Activated CD4-positive, alpha-beta T cell treated with anti-CD3 and anti-CD28 coated beads, Interleukin-2, amount 10 ng/mL, durations not matched to agents 24 days and 14 days (primary cell): ENCODE results near the gene ZNF512. TPM values are rescaled to one million over a fixed set of nuclear protein-coding genes. Genes with fewer than 3 reads are reported as not detected.
"Not testable (repeated sequence)": the region's sequence is repeated elsewhere in the genome, so short reads cannot be mapped to it uniquely, and the experiment has no call there.

Source experiments
- DNase-seq: peaks from one replicate; pipeline ENCODE4 v3.0.0; 2022
- H3K27ac Mint-ChIP-seq: one replicate; pipeline ENCODE4 v1.8.0; 2022; ENCODE audit warnings: mild to moderate bottlenecking, mixed read lengths
- H3K27me3 Mint-ChIP-seq: one replicate; pipeline ENCODE4 v1.8.0; 2022; ENCODE audit warnings: mixed read lengths
- H3K36me3 Mint-ChIP-seq: one replicate; pipeline ENCODE4 v1.8.0; 2022; ENCODE audit warnings: low read depth, mild to moderate bottlenecking, mixed read lengths
- H3K4me1 Mint-ChIP-seq: one replicate; pipeline ENCODE4 v1.8.0; 2021; ENCODE audit warnings: mixed read lengths
- H3K4me3 Mint-ChIP-seq: one replicate; pipeline ENCODE4 v1.8.0; 2022; ENCODE audit warnings: mild to moderate bottlenecking, moderate library complexity, mixed read lengths
- H3K9me3 Mint-ChIP-seq: one replicate; pipeline ENCODE4 v1.8.0; 2021; ENCODE audit warnings: mixed read lengths
- intact Hi-C: fragments of 100-400 bp; cut with micrococcal nuclease; formaldehyde crosslinking; loops from one replicate; pipeline ENCODE4 v1.15.1; 2023
- total RNA-seq: library from RNA; stranded (reverse); gene quantifications from 2 replicates; pipeline ENCODE4 v1.2.3, GENCODE V29; 2022

Gene ZNF512
- total RNA-seq, 1 donor from 2014 or later, result 29.0 TPM

- not testable (repeated sequence) for H3K27ac Mint-ChIP-seq
Observed at GRCh38 chr2:27594020-27594703, 11.3 kb downstream of the ZNF512 start.

GRCh38 chr2:27595412-27595811 is 12.6 kb downstream of the ZNF512 start:
- peaks cover 69% of the 10 kb centered on the region for H3K36me3 Mint-ChIP-seq
- DNase-seq, H3K27ac Mint-ChIP-seq, H3K27me3 Mint-ChIP-seq, H3K9me3 Mint-ChIP-seq, intact Hi-C loops, H3K4me3 Mint-ChIP-seq: not testable (repeated sequence)
- peaks cover 27% of the 10 kb centered on the region for H3K4me1 Mint-ChIP-seq

More at GRCh38 chr2:27594020-27594703, 11.3 kb downstream of the ZNF512 start:
- H3K4me3 Mint-ChIP-seq, intact Hi-C loops, H3K9me3 Mint-ChIP-seq, H3K27me3 Mint-ChIP-seq, DNase-seq: not testable (repeated sequence)
- H3K4me1 Mint-ChIP-seq, result peaks cover 25% of the 10 kb centered on the region
- H3K36me3 Mint-ChIP-seq, result peaks cover 67% of the 10 kb centered on the region

- peaks cover 25% of the 10 kb centered on the region for H3K4me1 Mint-ChIP-seq
- peaks cover 70% of the 10 kb centered on the region for H3K36me3 Mint-ChIP-seq
- H3K4me3 Mint-ChIP-seq, result no peak overlapping the region
- no peak for DNase-seq
- no peaks in the 10 kb centered on the region for H3K9me3 Mint-ChIP-seq
- H3K27me3 Mint-ChIP-seq, result no peaks in the 10 kb centered on the region
- intact Hi-C loops, result no loop called here
- H3K27ac Mint-ChIP-seq, result no peak overlapping the region
Observed at GRCh38 chr2:27596627-27597026, 13.8 kb downstream of the ZNF512 start.

- H3K9me3 Mint-ChIP-seq, result no peaks in the 10 kb centered on the region
- intact Hi-C loops, result no loop called here
- H3K27me3 Mint-ChIP-seq, result no peaks in the 10 kb centered on the region
- H3K36me3 Mint-ChIP-seq, result peaks cover 57% of the 10 kb centered on the region
- H3K27ac Mint-ChIP-seq, result peak overlapping the region; percentile 5
- H3K4me3 Mint-ChIP-seq, result no peak overlapping the region
- peaks cover 2% of the 10 kb centered on the region for H3K4me1 Mint-ChIP-seq
- no peak for DNase-seq
Observed at GRCh38 chr2:27606611-27607010, 23.8 kb downstream of the ZNF512 start.

GRCh38 chr2:27613985-27614384 is 31.1 kb downstream of the ZNF512 start:
- H3K27ac Mint-ChIP-seq, result no peak overlapping the region
- no peaks in the 10 kb centered on the region for H3K4me1 Mint-ChIP-seq
- peaks cover 50% of the 10 kb centered on the region for H3K36me3 Mint-ChIP-seq
- no peak overlapping the region for H3K4me3 Mint-ChIP-seq
- H3K27me3 Mint-ChIP-seq, result no peaks in the 10 kb centered on the region
- intact Hi-C loops, result no loop called here
- no peak for DNase-seq
- H3K9me3 Mint-ChIP-seq, result no peaks in the 10 kb centered on the region

GRCh38 chr2:27615316-27615715 is 32.5 kb downstream of the ZNF512 start:
- H3K9me3 Mint-ChIP-seq, result no peaks in the 10 kb centered on the region
- intact Hi-C loops, result no loop called here
- H3K4me3 Mint-ChIP-seq, result no peak overlapping the region
- no peak overlapping the region for H3K27ac Mint-ChIP-seq
- DNase-seq, result no peak
- no peaks in the 10 kb centered on the region for H3K27me3 Mint-ChIP-seq
- no peaks in the 10 kb centered on the region for H3K4me1 Mint-ChIP-seq
- H3K36me3 Mint-ChIP-seq, result peaks cover 53% of the 10 kb centered on the region

GRCh38 chr2:27621524-27621923 is 38.7 kb downstream of the ZNF512 start:
- intact Hi-C loops, result no loop called here
- Mint-ChIP-seq H3K27ac (no peak overlapping the region), H3K4me3 (no peak overlapping the region), H3K27me3 (no peaks in the 10 kb centered on the region), H3K9me3 (no peaks in the 10 kb centered on the region), H3K4me1 (peaks cover 2% of the 10 kb centered on the region), H3K36me3 (peaks cover 50% of the 10 kb centered on the region)
- no peak for DNase-seq

- no peak overlapping the region for H3K4me3 Mint-ChIP-seq
- no peaks in the 10 kb centered on the region for H3K27me3 Mint-ChIP-seq
- H3K36me3 Mint-ChIP-seq, result peaks cover 43% of the 10 kb centered on the region
- H3K9me3 Mint-ChIP-seq, result no peaks in the 10 kb centered on the region
- H3K27ac Mint-ChIP-seq, result no peak overlapping the region
- DNase-seq, result no peak
- peaks cover 14% of the 10 kb centered on the region for H3K4me1 Mint-ChIP-seq
- intact Hi-C loops, result no loop called here
Observed at GRCh38 chr2:27622921-27623384, 40.1 kb downstream of the ZNF512 start.

- Mint-ChIP-seq H3K27me3 (no peaks in the 10 kb centered on the region), H3K4me3 (no peak overlapping the region), H3K4me1 (peaks cover 17% of the 10 kb centered on the region), H3K9me3 (no peaks in the 10 kb centered on the region), H3K27ac (no peak overlapping the region), H3K36me3 (peaks cover 35% of the 10 kb centered on the region)
- DNase-seq, result no peak
- intact Hi-C loops, result loop anchor here (5.0 kb wide), 1 partner anchor 138 kb away; the partner anchor contains the start of gene IFT172
Observed at GRCh38 chr2:27624943-27625342, 42.1 kb downstream of the ZNF512 start.

- H3K4me1 Mint-ChIP-seq, result peaks cover 25% of the 10 kb centered on the region
- intact Hi-C loops, result loop anchor here (5.0 kb wide), 1 partner anchor 139 kb away; the partner anchor contains the start of gene IFT172
- not testable (repeated sequence) for DNase-seq, H3K4me3 Mint-ChIP-seq, H3K27ac Mint-ChIP-seq, H3K27me3 Mint-ChIP-seq, H3K9me3 Mint-ChIP-seq
- peaks cover 35% of the 10 kb centered on the region for H3K36me3 Mint-ChIP-seq
Observed at GRCh38 chr2:27626323-27626722, 43.5 kb downstream of the ZNF512 start.

GRCh38 chr2:27626921-27627320 is 44.1 kb downstream of the ZNF512 start:
- intact Hi-C loops, result loop anchor here (5.0 kb wide), 1 partner anchor 140 kb away; the partner anchor contains the start of gene IFT172
- DNase-seq, H3K4me3 Mint-ChIP-seq, H3K9me3 Mint-ChIP-seq, H3K27me3 Mint-ChIP-seq: not testable (repeated sequence)
- peaks cover 25% of the 10 kb centered on the region for H3K4me1 Mint-ChIP-seq
- H3K27ac Mint-ChIP-seq, result peak overlapping the region; percentile 36
- H3K36me3 Mint-ChIP-seq, result peaks cover 37% of the 10 kb centered on the region

GRCh38 chr2:27627963-27628766 is 45.3 kb downstream of the ZNF512 start:
- H3K4me1 Mint-ChIP-seq, result peaks cover 25% of the 10 kb centered on the region
- peaks cover 38% of the 10 kb centered on the region for H3K36me3 Mint-ChIP-seq
- H3K27ac Mint-ChIP-seq, result no peak overlapping the region
- no peaks in the 10 kb centered on the region for H3K9me3 Mint-ChIP-seq
- H3K27me3 Mint-ChIP-seq, result no peaks in the 10 kb centered on the region
- H3K4me3 Mint-ChIP-seq, result no peak overlapping the region
- DNase-seq, result peak; percentile 63
- intact Hi-C loops, result loop anchor here (2.0 to 5.0 kb wide), 7 partner anchors 35 to 765 kb away; partner anchors contain the start of genes EIF2B4, FOSL2, GTF3C2 and IFT172

GRCh38 chr2:27628767-27629709 is 46.2 kb downstream of the ZNF512 start, which contains the start of the genes CCDC121 and GPN1:
Gene CCDC121 (minus strand): TSS chr2:27629012. CDS start chr2:27627799, 1,213 bp downstream.
Gene GPN1 (plus strand): TSS chr2:27629050. CDS start chr2:27629059, 9 bp downstream.
- Mint-ChIP-seq H3K9me3 (no peaks in the 10 kb centered on the region), H3K27me3 (no peaks in the 10 kb centered on the region), H3K4me1 (peaks cover 25% of the 10 kb centered on the region), H3K36me3 (peaks cover 43% of the 10 kb centered on the region), H3K4me3 (no peak within 1 kb of the TSS), H3K27ac (no peak within 1 kb of the TSS)
- intact Hi-C loops, result loop anchor here (1.0 to 5.0 kb wide), 8 partner anchors 9 to 764 kb away; partner anchors contain the start of genes EIF2B4, FOSL2, GTF3C2 and IFT172
- peak; percentile 98 for DNase-seq
